Naive thymus-derived CD4-positive, alpha-beta T cell (primary cell): ENCODE data around the gene ATRIP. TPM values are rescaled to one million over a fixed set of nuclear protein-coding genes. Genes with fewer than 3 reads are reported as not detected.
A peak's percentile ranks its signal among the peaks of the same experiment; 100 is the strongest.

ENCODE experiments used
- ATAC-seq: fragments of 150-1000 bp; cut with Tn5 transposase; 2 replicates; pipeline ENCODE4 v1.10.0; 2021; ENCODE audit warnings: mild to moderate bottlenecking, moderate library complexity
- CTCF ChIA-PET: fragments of 350-600 bp; sonication (Branson Sonifier 250); formaldehyde crosslinking; loops from one replicate; lab custom pipeline; 2021; ENCODE audit warnings: antibody characterized with exemption; lab: Charles Lee
- POLR2A ChIA-PET: fragments of 350-600 bp; sonication (Branson Sonifier 250); formaldehyde crosslinking; loops from one replicate; lab custom pipeline; 2021; ENCODE audit warnings: antibody characterized with exemption, inconsistent platforms; lab: Charles Lee
- DNase-seq, 9 donors: peaks; one replicate each; pipeline versions ENCODE4 v3.0.0 to v3.0.0-alpha.2; 2020 to 2022; ENCODE audit warnings: mixed read lengths in 1 of 9
- H3K27ac ChIP-seq: one replicate; pipeline ENCODE4 v1.7.0; 2013; ENCODE audit warnings: mild to moderate bottlenecking, low read depth, low read length, moderate library complexity
- H3K27me3 ChIP-seq, 2 donors: one replicate each; pipeline ENCODE4 v1.7.0; 2013; ENCODE audit warnings: low read length in 2 of 2, mild to moderate bottlenecking in 2 of 2, moderate library complexity in 2 of 2; ENCODE audit not compliant: control insufficient read depth in 2 of 2, insufficient read depth in 2 of 2
- H3K36me3 ChIP-seq, 3 experiments: 1 replicate in 2 of 3; 2 replicates in 1 of 3; pipeline ENCODE4 v1.7.0; 2013; ENCODE audit warnings: low read length in 3 of 3, mild to moderate bottlenecking in 3 of 3, moderate library complexity in 1 of 3; ENCODE audit not compliant: insufficient read depth in 3 of 3, control insufficient read depth in 2 of 3
- H3K4me1 ChIP-seq, 2 donors: one replicate each; pipeline ENCODE4 v1.7.0; 2013; ENCODE audit warnings: low read length in 2 of 2, mild to moderate bottlenecking in 2 of 2, moderate library complexity in 1 of 2; ENCODE audit not compliant: control insufficient read depth in 2 of 2, insufficient read depth in 2 of 2
- H3K4me3 ChIP-seq: 2 replicates; pipeline ENCODE4 v1.7.0; 2013; ENCODE audit warnings: mild to moderate bottlenecking, low read length
- H3K9me3 ChIP-seq, 3 experiments: 1 replicate in 2 of 3; 2 replicates in 1 of 3; pipeline ENCODE4 v1.7.0; 2013; ENCODE audit warnings: low read length in 3 of 3; ENCODE audit not compliant: control insufficient read depth in 2 of 3
- H3K27ac Mint-ChIP-seq, 9 donors: one replicate each; pipeline ENCODE4 v1.8.0; 2020 to 2022; ENCODE audit warnings: mixed read lengths in 9 of 9, mild to moderate bottlenecking in 8 of 9, moderate library complexity in 5 of 9, inconsistent platforms in 2 of 9
- H3K27me3 Mint-ChIP-seq, 5 donors: one replicate each; pipeline ENCODE4 v1.8.0; 2021 to 2022; ENCODE audit warnings: mixed read lengths in 5 of 5, mild to moderate bottlenecking in 1 of 5
- H3K36me3 Mint-ChIP-seq, 5 donors: one replicate each; pipeline ENCODE4 v1.8.0; 2020 to 2022; ENCODE audit warnings: mixed read lengths in 5 of 5, mild to moderate bottlenecking in 3 of 5, inconsistent platforms in 1 of 5
- H3K4me1 Mint-ChIP-seq, 7 donors: one replicate each; pipeline ENCODE4 v1.8.0; 2020 to 2022; ENCODE audit warnings: mixed read lengths in 7 of 7, mild to moderate bottlenecking in 3 of 7, inconsistent platforms in 1 of 7
- H3K4me3 Mint-ChIP-seq, 10 donors: one replicate each; pipeline ENCODE4 v1.8.0; 2020 to 2022; ENCODE audit warnings: mild to moderate bottlenecking in 10 of 10, mixed read lengths in 10 of 10, moderate library complexity in 6 of 10, inconsistent platforms in 2 of 10
- H3K9me3 Mint-ChIP-seq, 11 donors: one replicate each; pipeline ENCODE4 v1.8.0; 2020 to 2022; ENCODE audit warnings: mixed read lengths in 11 of 11, mild to moderate bottlenecking in 4 of 11, inconsistent platforms in 1 of 11, moderate library complexity in 1 of 11
- intact Hi-C, 2 donors: fragments of 100-400 bp; cut with micrococcal nuclease; formaldehyde crosslinking; loops; one replicate each; pipeline ENCODE4 v1.15.1; 2023
- polyA plus RNA-seq, 2 donors: library from polyadenylated mRNA; unstranded; fragments of 300-500 nt; fragmentation: Illumina TruSeq; gene quantifications; one replicate each; pipeline ENCODE4 v1.2.3, GENCODE V29; 2021
- total RNA-seq, 6 experiments: library from RNA in 5 of 6; stranded (reverse) in 5 of 6; gene quantifications; 1 replicate in 5 of 6; 2 replicates in 1 of 6; pipeline ENCODE4 v1.2.3 and lab custom pipeline; 2021 to 2026

ATRIP gene
- total and polyA plus RNA-seq, 7 experiments from 2014 or later: 7.9 to 16.2 (median 12.5) TPM

DNA sequence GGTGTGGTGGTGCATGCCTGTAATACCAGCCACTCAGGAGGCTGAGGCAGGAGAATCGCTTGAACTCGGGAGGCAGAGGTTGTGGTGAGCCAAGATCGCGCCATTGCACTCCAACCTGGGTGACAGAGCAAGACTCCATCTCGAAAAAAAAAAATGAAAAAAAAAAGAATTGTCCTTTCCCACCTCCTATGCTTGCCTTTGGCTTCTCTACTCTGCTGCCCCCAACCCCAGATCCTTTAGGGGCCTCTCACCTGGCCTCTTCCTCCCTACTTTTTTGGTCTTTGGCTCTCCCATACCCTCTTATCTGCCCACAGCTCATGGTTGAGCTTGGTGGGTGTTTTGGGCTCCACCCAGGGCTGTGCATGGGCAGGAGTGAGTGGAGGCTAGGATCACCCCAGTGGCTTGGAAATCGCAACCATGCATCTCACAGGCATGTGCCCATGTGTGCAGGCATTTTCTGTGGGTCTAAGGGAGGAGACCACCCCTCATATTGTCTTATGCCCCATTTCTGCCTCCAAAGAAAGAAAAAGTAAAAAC, 59.5 kb downstream of the ATRIP start:
- Histone ChIP-seq H3K4me3 (no peak overlapping the region), H3K27me3 (no peaks in the 10 kb centered on the region), H3K4me1 (peaks cover 28 to 43% of the 10 kb centered on the region in 2 donors), H3K9me3 (no peaks in the 10 kb centered on the region), H3K36me3 (no peaks in the 10 kb centered on the region), H3K27ac (no peak overlapping the region)
- no peak for ATAC-seq
- Mint-ChIP-seq H3K27me3 (no peaks in the 10 kb centered on the region), H3K4me3 (peak overlapping the region in 9 of 10 donors; percentile 12 to 78 (median 45)), H3K4me1 (peaks cover 43 to 63% (median 60%) of the 10 kb centered on the region in 7 donors), H3K9me3 (no peaks in the 10 kb centered on the region), H3K27ac (peak overlapping the region in 7 of 9 donors; percentile 20 to 86 (median 71)), H3K36me3 (peaks cover 0 to 8% (median 0%) of the 10 kb centered on the region in 5 donors)
- ChIA-PET CTCF (interaction anchor here (0.6 to 7.4 kb wide), 12 partner anchors 14 to 105 kb away, joined by 4 to 63 read pairs (median 8); partner anchors contain the start of genes CCDC51 and TMA7), POLR2A (interaction anchor here (0.8 to 3.5 kb wide), 13 partner anchors 9 to 72 kb away, joined by 3 to 28 read pairs (median 9); partner anchors contain the start of genes ATRIP, CCDC51 and TMA7)
- no peak for DNase-seq
- intact Hi-C loops: loop anchor here (2.0 to 5.0 kb wide), 3 partner anchors 234 to 273 kb away; no protein-coding TSS in a partner anchor

DNA sequence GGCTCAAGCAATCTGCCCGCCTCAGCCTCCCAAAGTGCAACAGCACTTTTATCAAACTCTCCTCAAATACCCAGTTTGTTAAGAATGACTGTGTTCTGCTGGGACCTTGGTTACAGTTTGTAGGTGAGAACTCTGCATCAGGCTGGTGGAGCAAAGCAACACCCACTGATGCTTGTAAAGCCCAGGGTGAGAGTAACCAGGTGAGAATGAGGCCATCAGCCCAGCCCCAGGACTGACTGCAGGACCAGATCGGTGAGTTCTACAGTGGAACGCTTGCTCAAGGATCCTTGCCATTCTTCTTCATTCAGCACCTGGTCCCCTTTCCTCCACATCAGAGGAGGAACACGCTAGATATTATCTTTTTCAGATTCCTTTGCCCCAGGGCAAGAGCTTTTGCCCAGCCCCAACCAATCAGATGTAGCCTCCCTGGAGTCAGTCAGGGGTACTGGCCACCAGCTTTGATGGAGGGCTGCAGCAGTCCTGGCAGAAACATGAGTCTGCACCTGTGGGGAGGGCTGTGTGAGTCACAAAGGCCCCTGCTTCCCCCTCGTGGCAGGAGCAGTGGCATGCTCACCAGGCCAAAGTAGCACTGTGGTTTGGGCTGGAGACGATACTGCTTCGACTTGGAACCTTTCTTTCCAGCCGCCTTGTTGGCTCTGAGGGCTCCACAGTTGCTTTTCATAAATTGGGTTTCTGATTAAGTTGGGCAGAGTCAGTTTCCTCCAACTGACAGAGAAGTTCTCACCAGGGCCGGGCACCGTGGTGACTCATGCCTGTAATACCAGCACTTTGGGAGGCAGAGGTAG, 60.9 kb downstream of the ATRIP start:
- Histone ChIP-seq H3K27ac (no peak overlapping the region), H3K9me3 (no peaks in the 10 kb centered on the region), H3K4me3 (no peak overlapping the region), H3K27me3 (no peaks in the 10 kb centered on the region), H3K36me3 (no peaks in the 10 kb centered on the region), H3K4me1 (peaks cover 27 to 42% of the 10 kb centered on the region in 2 donors)
- intact Hi-C loops: loop anchor here (1.0 to 5.0 kb wide), 12 partner anchors 28 to 275 kb away; partner anchors contain the start of genes CCDC51 (in 1 of the 2) and TMA7 (in 1 of the 2)
- ATAC-seq: peak; percentile 89
- peak overlapping the region; percentile 6 to 86 (median 76) for H3K27ac Mint-ChIP-seq
- peaks cover 39 to 61% (median 57%) of the 10 kb centered on the region in 7 donors for H3K4me1 Mint-ChIP-seq
- no peaks in the 10 kb centered on the region for H3K9me3 Mint-ChIP-seq
- peaks cover 0 to 11% (median 0%) of the 10 kb centered on the region in 5 donors for H3K36me3 Mint-ChIP-seq
- no peaks in the 10 kb centered on the region for H3K27me3 Mint-ChIP-seq
- CTCF ChIA-PET: interaction anchor here (0.6 to 7.4 kb wide), 25 partner anchors 8 to 475 kb away, joined by 3 to 63 read pairs (median 5); partner anchors contain the start of genes ATRIP, CCDC51 and TMA7
- peak; percentile 46 to 78 (median 69) for DNase-seq
- POLR2A ChIA-PET: interaction anchor here (0.8 to 2.9 kb wide), 14 partner anchors 8 to 106 kb away, joined by 3 to 19 read pairs (median 5); partner anchors contain the start of genes CCDC51 and TMA7
- H3K4me3 Mint-ChIP-seq: peak overlapping the region in 9 of 10 donors; percentile 30 to 78 (median 47)

DNA sequence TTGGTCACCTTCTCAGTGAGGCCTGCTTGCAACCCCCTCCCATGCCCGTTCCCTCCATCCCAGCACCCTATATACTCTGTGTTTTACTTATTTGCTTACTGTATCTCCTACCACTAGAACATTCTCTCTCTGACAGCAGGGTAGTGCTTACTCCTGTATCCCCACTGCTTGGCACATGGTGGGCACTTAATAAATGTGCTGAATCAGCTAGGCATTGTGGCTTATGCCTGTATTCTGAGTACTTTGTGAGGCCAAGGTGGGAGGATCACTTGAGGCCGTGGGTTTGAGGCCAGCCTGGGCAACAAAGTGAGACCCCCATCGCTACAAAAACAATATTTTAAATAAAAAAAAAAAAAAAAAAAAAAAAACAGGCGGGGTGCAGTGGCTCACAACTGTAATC, 65.0 kb downstream of the ATRIP start:
- no peak overlapping the region for H3K4me3 ChIP-seq
- Mint-ChIP-seq H3K36me3 (peaks cover 0 to 15% (median 0%) of the 10 kb centered on the region in 5 donors), H3K4me3 (peak overlapping the region in 1 of 10 donors; percentile 32), H3K4me1 (peaks cover 39 to 69% (median 58%) of the 10 kb centered on the region in 7 donors), H3K27me3 (no peaks in the 10 kb centered on the region), H3K9me3 (no peaks in the 10 kb centered on the region), H3K27ac (peak overlapping the region in 1 of 9 donors; percentile 61)
- CTCF ChIA-PET: interaction anchor here (0.6 to 7.4 kb wide), 5 partner anchors 18 to 76 kb away, joined by 3 to 63 read pairs (median 4); partner anchors contain the start of gene ATRIP
- POLR2A ChIA-PET: interaction anchor here (1.2 to 2.2 kb wide), 3 partner anchors 35 to 45 kb away, joined by 3 to 5 read pairs (median 4); no protein-coding TSS in a partner anchor
- no peak for DNase-seq
- no peak for ATAC-seq
- no peaks in the 10 kb centered on the region for H3K27me3 ChIP-seq
- no peak overlapping the region for H3K27ac ChIP-seq
- intact Hi-C loops: no loop called here
- H3K9me3 ChIP-seq: no peaks in the 10 kb centered on the region
- H3K36me3 ChIP-seq: no peaks in the 10 kb centered on the region
- H3K4me1 ChIP-seq: peaks cover 33 to 48% of the 10 kb centered on the region in 2 donors

DNA sequence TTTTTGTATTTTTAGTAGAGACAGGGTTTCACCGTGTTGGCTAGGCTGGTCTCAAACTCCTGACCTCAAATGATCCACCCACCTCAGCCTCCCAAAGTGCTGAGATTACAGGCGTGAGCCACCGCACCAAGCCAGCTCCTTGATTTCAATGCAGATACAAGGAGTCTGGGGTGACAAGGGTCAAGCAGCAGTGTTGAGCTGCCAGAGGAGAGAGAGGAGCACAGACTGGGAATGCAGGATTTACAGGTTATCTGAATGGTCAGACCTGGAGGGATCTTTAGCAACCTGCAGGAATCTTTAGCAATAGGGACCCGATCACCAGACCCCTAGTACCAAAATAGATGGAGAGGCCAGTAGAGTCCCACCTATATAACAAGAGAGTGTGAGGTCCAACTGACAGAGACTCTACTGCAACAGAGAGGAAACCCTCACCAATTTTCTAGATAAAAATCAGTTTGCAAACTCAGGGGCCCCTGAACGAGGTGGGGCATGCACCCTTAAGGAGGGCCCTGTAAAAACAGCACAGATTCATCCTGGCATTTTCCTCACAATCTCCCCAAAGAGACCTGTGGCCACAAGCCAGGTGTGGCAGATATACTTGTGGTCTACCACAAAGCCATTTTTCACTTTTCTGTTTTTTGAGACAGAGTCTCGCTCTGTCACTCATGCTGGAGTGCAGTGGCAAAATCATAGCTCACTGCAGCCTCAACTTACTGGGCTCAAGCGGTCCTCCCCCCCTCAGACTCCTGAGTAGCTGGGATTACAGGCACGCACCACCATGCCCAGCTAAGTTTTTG, 68.1 kb downstream of the ATRIP start:
- Histone ChIP-seq H3K4me1 (peaks cover 35 to 61% of the 10 kb centered on the region in 2 donors), H3K27me3 (no peaks in the 10 kb centered on the region), H3K36me3 (no peaks in the 10 kb centered on the region), H3K27ac (no peak overlapping the region), H3K9me3 (no peaks in the 10 kb centered on the region), H3K4me3 (peak overlapping the region; percentile 25)
- Mint-ChIP-seq H3K4me1 (peaks cover 48 to 85% (median 75%) of the 10 kb centered on the region in 7 donors), H3K9me3 (peaks cover 0 to 2% (median 0%) of the 10 kb centered on the region in 11 donors), H3K27me3 (no peaks in the 10 kb centered on the region), H3K4me3 (peak overlapping the region; percentile 62 to 82 (median 72)), H3K27ac (peak overlapping the region; percentile 55 to 91 (median 78)), H3K36me3 (peaks cover 0 to 23% (median 0%) of the 10 kb centered on the region in 5 donors)
- ChIA-PET POLR2A (interaction anchor here (0.7 to 2.7 kb wide), 11 partner anchors 8 to 492 kb away, joined by 3 to 15 read pairs (median 5); partner anchors contain the start of genes ATRIP, CCDC51, SHISA5 and TMA7), CTCF (interaction anchor here (1.0 to 1.9 kb wide), 5 partner anchors 8 to 114 kb away, joined by 3 to 8 read pairs (median 4); no protein-coding TSS in a partner anchor)
- DNase-seq (peak in 6 of 9 donors; percentile 48 to 67 (median 54)), ATAC-seq (peak; percentile 66)
- intact Hi-C loops: loop anchor here in 1 of 2 donors (2.0 kb wide), 2 partner anchors 34 to 42 kb away; partner anchors contain the start of gene PFKFB4
